ENCODE data around the gene BTN1A1.

The BTN1A1 gene

GRCh38 chr6:26500102-26500501, at the start of gene BTN1A1:
BTN1A1 (plus strand) TSS chr6:26500303; CDS start chr6:26501287, 984 bp downstream.
- Histone ChIP-seq H3K9me3 (ENCODE audit: insufficient read depth, low read length) (no peaks in the 10 kb centered on the region), H3K9ac (ENCODE audit: low read length) (no peak within 1 kb of the TSS), H3K27ac (ENCODE audit: low read depth, low read length) (no peak within 1 kb of the TSS), H3K4me2 (ENCODE audit: low read depth, low read length, poor library complexity, severe bottlenecking) (no peak within 1 kb of the TSS), H3K9me2 (replicated peaks; ENCODE audit: insufficient read depth, low read length) (no peaks in the 10 kb centered on the region), H3K27me3 (ENCODE audit: low read length) (no peaks in the 10 kb centered on the region), H2AFZ (ENCODE audit: low read depth, low read length, severe bottlenecking) (no peak within 1 kb of the TSS), H3K36me3 (ENCODE audit: low read length) (no peaks in the 10 kb centered on the region), H4K20me1 (ENCODE audit: low read depth, low read length) (no peaks in the 10 kb centered on the region), H3F3A (ENCODE audit: insufficient read depth) (peaks cover 5% of the 10 kb centered on the region; the same call in 1 of the 2 replicates), H3K79me2 (ENCODE audit: insufficient read depth, low read length) (no peaks in the 10 kb centered on the region), H3K4me3 (ENCODE audit: insufficient read depth, low read length, poor library complexity, severe bottlenecking) (no peak within 1 kb of the TSS)
- TF ChIP-seq EZH2phosphoT487 (conservative IDR thresholded peaks at IDR 0.05; ENCODE audit: low read length), result no peak
- TF ChIP-seq CTCF (IDR thresholded peaks at IDR 0.05; ENCODE audit: insufficient read depth, low read length, poor library complexity, severe bottlenecking), result no peak

- H3F3A ChIP-seq (ENCODE audit: insufficient read depth), result no peaks in the 10 kb centered on the region
- H3K9me2 ChIP-seq (replicated peaks; ENCODE audit: insufficient read depth, low read length), result no peaks in the 10 kb centered on the region
- H3K27ac ChIP-seq (ENCODE audit: low read depth, low read length), result no peak overlapping the region
- H3K27me3 ChIP-seq (ENCODE audit: low read length), result no peaks in the 10 kb centered on the region
- no peak overlapping the region for H2AFZ ChIP-seq (ENCODE audit: low read depth, low read length, severe bottlenecking)
- H3K4me3 ChIP-seq (ENCODE audit: insufficient read depth, low read length, poor library complexity, severe bottlenecking), result no peak overlapping the region
- no peak for TF ChIP-seq EZH2phosphoT487 (conservative IDR thresholded peaks at IDR 0.05; ENCODE audit: low read length)
- no peak for TF ChIP-seq CTCF (IDR thresholded peaks at IDR 0.05; ENCODE audit: insufficient read depth, low read length, poor library complexity, severe bottlenecking)
- no peaks in the 10 kb centered on the region for H3K36me3 ChIP-seq (ENCODE audit: low read length)
- H3K9me3 ChIP-seq (ENCODE audit: insufficient read depth, low read length), result no peaks in the 10 kb centered on the region
- no peaks in the 10 kb centered on the region for H4K20me1 ChIP-seq (ENCODE audit: low read depth, low read length)
- no peaks in the 10 kb centered on the region for H3K79me2 ChIP-seq (ENCODE audit: insufficient read depth, low read length)
- no peak overlapping the region for H3K4me2 ChIP-seq (ENCODE audit: low read depth, low read length, poor library complexity, severe bottlenecking)
- H3K9ac ChIP-seq (ENCODE audit: low read length), result no peak overlapping the region
Observed at GRCh38 chr6:26452631-26453235, 47.4 kb upstream of the BTN1A1 start.

- Histone ChIP-seq H3K9me3 (ENCODE audit: insufficient read depth, low read length) (no peaks in the 10 kb centered on the region), H3K27ac (ENCODE audit: low read depth, low read length) (no peak overlapping the region), H3K27me3 (ENCODE audit: low read length) (no peaks in the 10 kb centered on the region), H3K36me3 (ENCODE audit: low read length) (no peaks in the 10 kb centered on the region), H2AFZ (ENCODE audit: low read depth, low read length, severe bottlenecking) (no peak overlapping the region), H3K79me2 (ENCODE audit: insufficient read depth, low read length) (peaks cover 18% of the 10 kb centered on the region), H3K9ac (ENCODE audit: low read length) (no peak overlapping the region), H3K4me2 (ENCODE audit: low read depth, low read length, poor library complexity, severe bottlenecking) (no peak overlapping the region), H3K4me3 (ENCODE audit: insufficient read depth, low read length, poor library complexity, severe bottlenecking) (no peak overlapping the region), H3K9me2 (replicated peaks; ENCODE audit: insufficient read depth, low read length) (no peaks in the 10 kb centered on the region), H4K20me1 (ENCODE audit: low read depth, low read length) (no peaks in the 10 kb centered on the region), H3F3A (ENCODE audit: insufficient read depth) (no peaks in the 10 kb centered on the region)
- TF ChIP-seq EZH2phosphoT487 (conservative IDR thresholded peaks at IDR 0.05; ENCODE audit: low read length), result no peak
- TF ChIP-seq CTCF (IDR thresholded peaks at IDR 0.05; ENCODE audit: insufficient read depth, low read length, poor library complexity, severe bottlenecking), result no peak
Observed at GRCh38 chr6:26454631-26455030, 45.5 kb upstream of the BTN1A1 start.
